Dermis microvascular lymphatic vessel endothelial cell (primary cell): ENCODE measurements around the gene CD109. TPM values are rescaled to one million over a fixed set of nuclear protein-coding genes. Genes with fewer than 3 reads are reported as not detected.
A peak's percentile ranks its signal among the peaks of the same experiment; 100 is the strongest.
"Not testable (repeated sequence)": the region's sequence is repeated elsewhere in the genome, so short reads cannot be mapped to it uniquely, and the experiment has no call there.

ENCODE experiments used
- DNase-seq, 2 donors: peaks; one replicate each; pipeline versions ENCODE4 v3.0.0 to v3.0.0-alpha.2; 2010; ENCODE audit warnings: low read depth in 2 of 2
- total RNA-seq: library from RNA; depleted of rRNA; stranded (reverse); fragments of >200 nt; gene quantifications from 2 replicates; pipeline ENCODE4 v1.2.1, GENCODE V29; 2014

The CD109 gene
- total RNA-seq, 1 donor from 2014 or later: 9.2 TPM

DNA sequence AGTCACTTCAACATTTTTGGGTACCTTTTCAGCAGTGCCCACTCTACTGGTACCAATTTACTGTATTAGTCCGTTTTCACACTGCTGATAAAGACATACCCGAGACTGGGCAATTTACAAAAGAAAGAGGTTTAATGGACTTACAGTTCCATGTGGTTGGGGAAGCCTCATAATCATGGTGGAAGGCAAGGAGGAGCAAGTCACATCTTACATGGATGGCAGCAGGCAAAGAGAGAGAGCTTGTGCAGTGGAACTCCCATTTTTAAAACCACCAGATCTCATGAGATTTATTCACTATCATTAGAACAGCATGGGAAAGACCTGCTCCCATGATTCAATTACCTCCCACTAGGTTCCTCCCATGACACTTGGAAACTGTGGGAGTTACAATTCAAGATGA is 12.4 kb upstream of the CD109 start:
- DNase-seq: not testable (repeated sequence)

DNA sequence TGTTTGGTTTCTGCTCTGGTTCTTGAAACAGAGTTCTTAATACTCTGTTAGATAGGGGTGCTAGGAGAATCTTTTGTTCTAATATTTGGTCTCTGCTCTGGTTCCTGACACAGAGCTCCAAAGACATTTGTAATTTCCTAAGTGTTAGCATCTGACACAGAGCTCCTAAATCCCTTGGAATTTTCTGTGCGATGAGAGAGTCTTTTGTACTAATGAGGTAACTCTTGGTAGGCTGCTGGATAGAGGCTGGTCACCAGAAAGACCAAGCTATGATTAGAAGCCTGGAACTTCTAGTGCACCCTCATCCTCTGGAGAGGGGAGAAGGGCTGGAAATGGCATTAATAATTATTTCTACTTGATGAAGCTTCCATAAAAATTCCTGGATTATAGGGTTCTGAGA is 7.7 kb upstream of the CD109 start:
- no peak for DNase-seq

DNA sequence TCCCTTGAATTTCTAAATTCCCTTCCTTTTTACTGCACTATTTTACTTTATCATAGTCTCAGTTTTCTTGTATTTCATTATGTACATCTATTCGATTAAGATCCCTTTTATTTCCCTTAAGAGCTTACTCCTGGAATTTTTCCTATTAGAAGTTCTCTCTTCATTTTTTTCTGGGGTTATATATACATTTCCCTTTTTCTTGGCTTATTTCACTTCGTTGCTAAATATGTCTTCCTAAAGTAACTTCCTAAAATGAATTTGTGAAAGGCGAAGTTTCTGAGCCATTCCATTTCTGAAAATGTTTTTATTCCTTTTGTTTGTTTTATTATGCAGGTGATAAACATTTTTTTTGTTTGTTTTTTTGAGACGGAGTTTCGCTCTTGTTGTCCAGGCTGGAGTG is 5.9 kb upstream of the CD109 start:
- DNase-seq: no peak

DNA sequence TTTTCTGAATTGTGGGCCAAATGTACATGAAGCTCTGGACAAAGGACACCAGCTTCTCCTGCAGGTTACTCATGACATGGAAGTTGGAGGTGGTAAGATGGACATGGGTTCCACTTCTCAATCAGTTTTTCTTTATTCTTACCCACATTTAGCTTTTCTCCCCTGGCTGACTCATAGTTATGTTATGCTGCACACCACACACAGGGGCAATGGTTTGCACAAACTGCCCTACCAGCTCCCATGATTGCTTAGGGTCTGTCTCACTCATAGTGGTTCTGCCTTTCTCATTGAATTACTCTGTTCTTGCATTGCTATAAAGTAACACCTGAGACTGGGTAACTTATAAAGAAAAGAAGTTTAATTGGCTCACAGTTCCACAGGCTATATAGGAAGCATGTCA is 4.5 kb upstream of the CD109 start:
- DNase-seq: no peak

DNA sequence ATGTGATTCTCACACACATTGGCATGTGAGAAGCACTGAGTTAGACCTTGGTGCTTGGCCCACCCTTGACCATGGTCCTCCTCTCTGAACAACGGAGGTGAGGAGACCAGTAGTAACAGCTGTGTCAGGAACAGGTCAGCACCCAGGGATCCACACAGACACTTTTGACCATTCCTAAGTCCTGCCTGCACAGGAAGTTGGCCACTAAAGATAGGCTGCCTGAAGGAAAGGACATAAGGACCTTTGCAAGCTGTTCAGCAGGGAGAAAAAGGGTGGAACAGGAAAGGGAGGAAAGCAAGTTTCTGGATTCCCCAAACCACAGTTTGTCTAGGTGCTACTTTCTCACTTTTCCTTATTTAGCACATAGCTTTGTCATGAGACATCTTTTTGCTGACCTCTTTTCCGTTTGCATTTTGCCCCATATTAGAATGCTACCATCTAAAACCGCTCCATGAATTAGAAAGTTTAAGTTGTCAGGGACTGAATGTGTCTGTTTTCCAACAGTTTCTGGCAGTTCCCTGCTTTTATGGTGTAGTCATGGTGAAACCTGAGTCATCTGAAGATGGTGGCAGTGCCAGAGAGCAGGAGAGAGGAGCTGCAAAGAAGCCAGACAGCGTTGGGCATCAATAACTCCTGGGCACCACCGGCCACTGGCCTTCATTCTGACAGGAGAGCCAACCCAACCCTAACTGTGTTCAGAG is 1.1 kb upstream of the CD109 start:
- DNase-seq: peak in 1 of 2 donors; percentile 74

DNA sequence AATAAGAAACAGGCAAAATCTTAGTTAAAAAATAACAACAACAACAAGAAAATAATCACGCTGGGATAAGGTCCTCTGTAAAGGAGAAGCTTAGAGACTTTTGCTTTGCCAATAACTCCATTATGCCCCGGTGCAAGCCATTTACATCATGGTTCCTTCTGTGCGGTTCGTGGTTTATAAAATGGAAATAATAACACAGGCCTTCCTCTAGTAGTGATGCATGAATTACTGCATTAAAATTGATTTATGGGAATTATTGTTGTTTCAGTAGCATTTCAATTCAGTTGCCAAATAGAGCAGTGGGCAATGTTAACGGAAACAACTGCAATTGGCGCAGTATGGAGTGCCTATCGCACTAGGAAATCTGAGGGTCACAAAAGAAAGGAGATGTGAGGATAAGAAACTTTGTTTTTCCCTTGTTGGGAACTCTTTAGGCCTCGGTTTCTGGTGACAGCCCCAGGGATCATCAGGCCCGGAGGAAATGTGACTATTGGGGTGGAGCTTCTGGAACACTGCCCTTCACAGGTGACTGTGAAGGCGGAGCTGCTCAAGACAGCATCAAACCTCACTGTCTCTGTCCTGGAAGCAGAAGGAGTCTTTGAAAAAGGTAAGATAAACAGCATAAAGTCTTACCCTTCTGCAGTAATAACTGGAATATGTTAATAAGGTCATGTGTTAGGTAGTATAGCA is 1.1 kb downstream of the CD109 start:
- DNase-seq: peak in 1 of 2 donors; percentile 53

DNA sequence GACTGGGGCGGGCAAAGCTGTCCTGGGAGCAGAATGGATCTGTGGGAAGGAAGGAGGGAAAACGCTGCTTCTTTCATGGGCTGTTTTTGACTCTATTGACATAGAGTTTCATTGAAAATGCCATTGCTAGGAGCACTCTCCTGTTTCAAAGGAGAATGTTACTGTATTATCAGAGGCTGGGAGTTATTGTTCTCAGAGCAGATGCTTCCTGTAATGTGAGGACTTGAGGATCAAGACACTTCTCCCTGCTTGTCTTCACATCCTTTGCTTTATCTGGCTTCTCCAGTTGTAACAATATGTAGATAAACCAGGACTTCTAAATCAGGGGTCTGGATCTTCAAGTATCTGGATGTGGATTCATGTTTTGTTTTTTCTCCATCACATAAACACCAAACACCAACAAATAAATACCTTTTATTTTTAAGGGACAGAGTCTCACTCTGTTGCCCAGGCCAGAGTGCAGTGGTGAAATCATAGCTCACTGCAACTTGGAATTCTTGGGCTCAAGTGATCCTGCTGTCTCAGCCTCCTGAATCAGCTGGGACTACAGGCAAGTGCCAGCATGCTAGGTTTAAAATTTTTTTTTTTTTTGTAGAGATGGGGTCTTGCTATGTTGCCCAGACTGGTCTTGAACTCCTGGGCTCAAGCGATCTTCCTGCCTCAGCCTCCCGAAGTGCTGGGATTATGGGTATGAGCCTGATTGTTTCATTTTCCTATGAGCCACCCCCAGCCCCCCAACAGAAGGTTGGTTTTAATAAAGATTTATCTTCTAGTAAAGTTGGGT is 3.9 kb downstream of the CD109 start:
- peak in 1 of 2 donors; percentile 94 for DNase-seq

DNA sequence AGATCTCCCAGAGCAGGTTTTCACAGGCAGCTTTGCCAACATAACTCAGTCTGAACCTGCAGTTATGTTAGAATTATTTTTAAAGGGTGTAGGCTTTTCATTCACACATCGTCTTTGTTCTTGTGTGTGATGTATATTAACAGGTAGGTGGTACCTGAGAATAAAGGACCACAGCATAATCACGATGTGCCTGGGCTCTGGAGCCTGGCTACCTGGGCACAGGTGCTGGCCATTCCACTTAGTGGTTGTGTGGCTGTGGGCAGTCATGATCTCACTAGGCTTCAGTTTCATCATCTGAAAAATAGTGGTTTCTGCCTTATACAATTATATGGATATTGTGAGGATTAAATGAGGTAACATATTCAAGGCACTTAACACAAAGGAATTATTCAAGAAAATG is 6.4 kb downstream of the CD109 start:
- no peak for DNase-seq

DNA sequence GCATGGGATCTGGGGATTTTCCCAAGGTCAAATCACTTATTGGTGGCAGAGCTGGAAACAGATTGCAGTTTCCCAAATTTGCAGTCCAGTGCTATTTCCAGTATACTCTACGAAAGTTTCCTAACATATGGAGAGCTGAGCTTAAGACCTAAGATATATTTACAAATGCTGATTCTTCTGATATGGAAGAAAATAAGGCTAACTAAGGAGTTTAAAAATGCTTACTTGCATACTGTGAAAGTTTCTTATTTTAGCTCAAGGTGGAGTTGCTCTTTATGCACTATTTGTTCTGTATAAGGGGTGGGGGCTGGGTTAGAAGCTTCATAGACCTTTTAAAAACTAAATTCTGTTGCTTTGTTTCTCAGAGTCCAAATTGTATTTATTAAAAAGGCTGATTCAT is 7.5 kb downstream of the CD109 start:
- DNase-seq: no peak

DNA sequence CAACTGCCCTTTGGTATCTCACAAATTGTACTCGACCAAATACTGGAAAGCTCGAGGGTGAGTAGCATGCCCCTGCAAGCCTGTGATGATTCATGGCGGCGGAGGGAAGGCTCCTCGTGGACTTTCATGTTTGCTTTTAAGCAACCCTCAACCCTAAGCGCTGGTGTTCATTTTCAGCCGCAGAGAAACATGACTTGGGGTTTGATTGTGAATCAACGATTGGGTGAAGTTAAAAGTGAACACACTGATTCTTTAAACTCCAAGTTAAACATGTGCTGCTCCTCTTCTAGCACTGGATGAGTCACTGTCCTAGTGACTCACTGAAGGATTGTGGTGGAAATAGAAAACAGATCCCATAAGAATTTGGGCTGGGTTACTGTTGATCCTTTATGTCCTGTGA is 8.3 kb downstream of the CD109 start:
- peak in 1 of 2 donors; percentile 82 for DNase-seq

DNA sequence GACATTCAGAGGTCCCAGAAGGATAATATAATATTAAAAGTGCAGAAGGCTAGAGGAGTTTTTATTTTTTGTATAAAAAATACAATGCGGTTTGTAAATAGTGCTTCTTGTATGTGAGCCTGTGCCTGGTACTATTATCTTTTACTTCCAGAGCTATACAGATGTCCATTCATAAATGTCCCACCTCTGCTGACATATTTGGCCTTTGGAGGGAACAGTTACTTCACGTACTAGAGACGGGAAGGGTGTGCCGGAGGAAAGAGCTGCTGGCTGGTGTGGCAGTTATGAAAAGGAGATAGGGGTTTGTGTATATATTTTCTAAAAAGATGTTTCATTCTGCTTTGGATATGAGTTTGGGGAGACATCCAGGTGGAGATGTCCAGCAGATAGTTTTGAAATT is 8.8 kb downstream of the CD109 start:
- DNase-seq: no peak

DNA sequence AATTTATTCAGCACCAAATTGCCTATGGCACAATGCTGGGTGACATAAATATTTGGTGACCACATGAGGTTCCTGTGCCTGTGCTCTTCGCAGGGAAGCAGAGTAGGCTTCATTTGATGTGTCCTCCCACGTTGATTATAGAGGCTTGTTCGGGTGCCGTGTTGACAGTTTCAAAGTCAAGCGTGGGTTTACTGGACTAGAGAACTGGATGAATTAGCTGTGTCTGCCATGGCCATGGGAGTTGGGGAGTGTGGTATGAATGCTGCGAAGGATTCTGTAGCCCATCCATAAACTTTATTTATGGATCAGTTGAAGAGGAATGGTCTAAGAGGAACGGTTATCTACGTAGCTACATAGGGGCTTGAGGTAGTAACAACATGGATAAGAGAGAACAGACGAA is 11.0 kb downstream of the CD109 start:
- no peak for DNase-seq

DNA sequence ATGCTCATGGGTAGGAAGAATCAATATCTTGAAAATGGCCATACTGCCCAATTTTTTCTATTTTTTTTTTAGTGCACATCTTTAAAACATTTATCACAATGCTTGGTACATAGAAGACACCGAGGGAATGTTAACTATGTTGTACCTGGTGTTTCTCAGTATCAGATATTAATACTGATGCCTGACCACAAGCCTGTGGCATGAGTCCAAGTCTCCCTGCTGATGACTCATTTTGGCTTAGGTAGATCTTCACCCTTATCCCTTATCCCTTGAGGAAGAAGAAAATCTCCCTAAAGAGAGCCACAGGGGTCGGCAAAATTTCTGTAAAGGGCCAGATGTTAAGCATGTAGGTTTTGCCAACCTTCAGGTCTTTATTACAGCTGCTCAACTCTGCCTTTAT is 14.5 kb downstream of the CD109 start:
- DNase-seq: peak in 1 of 2 donors; percentile 74

DNA sequence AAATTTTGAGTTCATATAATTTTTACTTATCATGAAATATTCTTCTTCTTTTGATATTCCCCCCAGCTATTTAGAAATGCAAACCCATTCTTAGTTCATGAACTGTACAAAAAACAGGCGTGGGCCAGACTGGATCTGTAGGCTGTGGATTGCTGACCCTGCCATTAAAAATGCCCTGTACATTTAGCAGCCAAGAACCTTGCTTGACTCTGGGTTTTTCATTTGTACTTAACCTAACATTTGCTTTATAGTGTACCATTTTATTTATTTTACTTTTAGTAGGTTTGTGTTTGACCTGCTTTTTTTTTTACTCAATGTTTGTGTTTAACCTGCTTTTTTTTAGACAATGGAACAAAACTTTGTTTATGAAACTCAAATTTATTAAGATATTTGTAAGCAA is 14.9 kb downstream of the CD109 start:
- no peak for DNase-seq

DNA sequence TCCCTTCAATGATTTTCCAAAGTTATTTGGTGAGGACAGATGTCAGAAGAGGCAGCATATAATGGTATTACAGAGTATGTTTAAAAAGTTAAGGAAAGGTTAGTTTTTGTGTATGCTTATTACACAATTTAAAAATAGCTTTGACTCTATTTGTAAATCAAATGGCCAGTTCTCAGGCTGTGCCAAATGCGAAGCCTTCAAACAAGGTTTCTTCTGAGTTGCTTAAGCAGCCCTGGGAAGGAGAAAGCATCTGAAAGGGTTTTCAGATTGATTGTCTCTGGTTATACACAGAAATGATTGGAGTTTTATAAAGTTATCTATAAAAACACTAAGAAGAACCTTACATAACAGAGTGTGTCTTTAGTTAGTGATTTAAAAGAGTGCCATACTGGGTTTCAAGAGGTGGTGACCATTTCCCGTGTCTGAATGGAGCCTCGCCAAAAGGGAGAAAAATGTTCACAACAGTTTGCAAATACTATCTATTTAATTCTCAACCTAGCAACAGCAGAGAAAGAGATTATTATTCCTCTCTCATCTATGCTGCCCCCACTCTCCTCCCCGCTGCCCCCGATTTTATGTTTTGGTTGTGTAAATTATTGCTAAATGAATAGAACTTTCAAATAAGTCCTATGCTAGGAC is 16.7 kb downstream of the CD109 start:
- no peak for DNase-seq

DNA sequence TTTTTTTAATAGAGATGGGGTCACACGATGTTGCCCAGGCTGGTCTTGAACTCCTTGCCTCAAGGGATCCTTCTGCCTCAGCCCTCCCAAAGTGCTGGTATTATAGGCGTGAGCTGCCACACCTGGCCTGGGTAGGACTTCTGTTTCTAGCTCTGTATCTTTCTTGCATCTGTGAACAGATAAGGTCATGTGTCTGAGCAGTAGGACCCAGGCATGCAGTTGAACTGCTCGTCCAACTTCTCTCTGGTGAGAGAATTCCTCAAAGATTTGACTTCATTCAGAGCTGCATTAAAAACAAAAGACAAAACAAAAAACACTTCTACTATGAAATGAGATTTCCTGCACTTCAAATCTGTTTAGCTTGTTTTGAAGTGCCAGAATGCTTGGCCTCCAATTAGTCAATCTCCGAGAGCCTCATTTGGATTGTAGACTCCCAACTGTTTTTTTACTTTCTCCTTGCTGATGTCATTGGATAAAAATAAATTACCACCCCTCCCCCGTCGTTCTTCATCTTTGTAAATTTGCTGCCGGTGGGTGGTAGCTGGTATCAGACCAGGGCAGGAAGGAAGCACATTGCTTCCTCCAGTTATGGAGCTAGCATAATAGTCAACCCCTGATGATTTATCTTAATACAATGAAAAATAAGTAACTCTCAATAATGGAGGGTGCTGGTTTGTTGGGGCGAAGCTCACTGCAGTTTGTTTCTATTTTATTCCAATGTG is 17.6 kb downstream of the CD109 start:
- peak in 1 of 2 donors; percentile 96 for DNase-seq

DNA sequence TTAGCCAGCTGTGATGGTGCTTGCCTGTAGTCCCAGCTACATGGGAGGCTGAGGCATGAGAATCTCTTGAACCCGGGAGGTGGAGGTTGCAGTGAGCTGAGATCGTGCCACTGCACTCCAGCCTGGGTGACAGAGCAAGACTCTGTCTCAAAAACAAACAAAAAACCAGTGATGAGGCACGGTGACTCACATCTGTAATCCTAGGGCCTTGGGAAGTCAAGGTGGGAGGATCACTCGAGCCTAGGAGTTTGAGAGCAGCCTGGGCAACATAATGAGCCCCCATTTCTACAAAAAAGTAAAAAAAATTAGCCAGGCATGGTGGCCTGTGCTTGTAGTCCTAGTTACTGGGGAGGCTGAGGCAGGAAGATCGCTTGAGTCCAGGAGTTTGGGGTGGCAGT is 19.1 kb downstream of the CD109 start:
- peak in 1 of 2 donors; percentile 61 for DNase-seq

DNA sequence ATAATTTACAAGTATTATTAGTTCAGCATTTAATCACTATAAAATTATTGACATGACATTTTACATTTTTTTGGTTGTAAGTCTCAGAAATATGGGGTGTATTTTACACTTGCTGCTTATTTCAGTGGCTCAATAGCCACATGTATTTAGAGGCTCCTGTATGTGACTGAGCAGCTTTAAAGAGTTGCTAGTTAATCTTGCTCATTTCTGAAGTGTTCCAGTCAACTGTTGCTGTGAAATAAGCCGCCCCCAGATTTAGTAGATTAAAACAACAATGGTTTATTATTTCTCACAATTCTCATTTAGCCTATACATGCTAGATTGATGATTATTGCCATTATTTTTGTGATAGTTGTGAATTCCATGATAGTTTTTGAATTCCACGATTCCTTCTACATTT is 23.0 kb downstream of the CD109 start:
- DNase-seq: no peak

DNA sequence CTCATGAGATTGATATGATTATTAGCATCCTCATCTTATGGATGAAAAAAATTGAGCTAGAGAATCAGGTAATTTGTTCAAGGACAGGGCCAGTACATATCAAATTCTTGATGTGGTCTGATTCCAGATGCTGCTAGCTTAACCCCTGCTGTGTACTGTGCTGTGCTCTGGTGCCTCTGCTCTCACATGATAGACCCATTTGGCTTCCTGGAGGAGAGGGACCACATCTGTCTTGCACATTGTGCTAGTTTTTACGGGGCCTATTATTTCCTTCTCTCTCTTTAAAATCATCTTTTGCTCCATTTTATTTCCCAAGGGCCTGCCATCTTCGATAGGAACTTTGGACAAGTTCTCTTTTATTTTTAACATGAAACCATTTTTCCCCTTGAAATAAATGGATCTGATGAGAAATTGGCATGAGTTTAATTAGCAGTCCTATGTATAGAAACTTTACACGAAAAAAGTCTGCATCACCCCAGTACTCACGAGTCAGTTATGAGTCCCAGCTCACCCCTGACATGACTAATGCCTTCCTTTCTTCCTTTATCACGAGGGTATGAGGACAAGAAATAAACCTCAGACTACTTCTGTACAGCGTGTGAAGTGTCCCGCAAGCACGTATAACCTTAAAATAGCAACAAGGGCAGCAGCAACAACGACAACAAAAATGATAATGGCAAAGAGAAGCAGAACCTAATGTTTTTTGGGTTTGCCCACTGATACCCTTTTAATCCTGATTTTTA is 26.5 kb downstream of the CD109 start:
- DNase-seq: peak in 1 of 2 donors; percentile 90

DNA sequence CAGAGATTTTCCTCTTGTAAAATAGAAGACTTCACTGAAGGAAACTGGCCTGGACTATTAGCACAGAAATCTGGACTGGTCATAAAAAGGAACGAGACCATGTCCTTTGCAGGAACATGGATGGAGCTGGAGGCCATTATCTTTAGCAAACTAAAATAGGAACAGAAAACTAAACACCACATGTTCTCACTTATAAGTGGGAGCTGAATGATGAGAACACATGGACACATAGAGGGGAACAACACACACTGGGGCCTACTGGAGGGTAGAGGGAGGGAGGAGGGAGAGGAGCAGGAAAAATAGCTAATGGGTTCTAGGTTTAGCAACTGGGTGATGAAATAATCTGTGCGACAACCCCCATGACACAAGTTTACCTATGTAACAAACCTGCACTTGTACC is 27.5 kb downstream of the CD109 start:
- not testable (repeated sequence) for DNase-seq

DNA sequence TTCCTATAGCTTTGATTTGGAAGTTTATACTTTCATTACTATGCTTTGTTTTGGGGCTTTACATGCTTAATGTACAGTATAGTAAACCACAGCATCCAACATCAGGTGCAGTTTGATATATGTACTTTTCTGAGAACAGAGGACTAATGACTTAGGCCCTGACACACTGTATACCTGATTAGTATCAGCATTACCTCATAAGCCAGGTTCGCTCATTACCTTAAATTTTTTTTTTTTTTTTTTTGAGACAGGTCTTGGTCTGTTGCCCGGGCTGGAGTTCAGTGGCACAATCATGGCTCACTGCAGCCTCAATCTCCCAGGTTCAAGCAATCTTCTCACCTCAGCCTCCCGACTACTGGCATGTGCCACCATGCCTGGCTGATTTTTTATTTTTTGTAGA is 28.4 kb downstream of the CD109 start:
- DNase-seq: no peak
